HepG2 (cell line): ENCODE measurements around the gene EXOC3. TPM values are rescaled to one million over a fixed set of nuclear protein-coding genes. Genes with fewer than 3 reads are reported as not detected.

Experiments
- ATAC-seq: fragments of 200-7000 bp; cut with Tn5 transposase; 3 replicates; pipeline ENCODE4 v1.9.1; 2020; ENCODE audit warnings: mild to moderate bottlenecking, moderate library complexity
- BruUV-seq: library from RNA; stranded (reverse); fragments of 400-500 nt; replicated peaks from 2 replicates; lab custom pipeline; 2021; lab: Mats Ljungman, UMichigan
- CTCF ChIA-PET: fragments of 300-600 bp; formaldehyde crosslinking; extraction: SDS; loops from one replicate; lab custom pipeline; 2021; ENCODE audit warnings: low total read pairs, inconsistent platforms, low intra/inter-chr PET ratio; lab: Yijun Ruan, JAX
- POLR2A ChIA-PET: fragments of 350-600 bp; sonication (Branson Sonifier 250); formaldehyde crosslinking; loops from one replicate; lab custom pipeline; 2020; ENCODE audit warnings: antibody characterized with exemption, inconsistent platforms; lab: Yijun Ruan, JAX
- DNase-seq: peaks from one replicate; pipeline ENCODE4 v3.0.0-alpha.2; 2015; ENCODE audit warnings: low spot score
- FAIRE-seq: peaks from 3 replicates; lab custom pipeline; 2011; peaks lifted over from hg19 to GRCh38; lab: Jason Lieb, UNC
- H2AFZ ChIP-seq: one replicate; pipeline ENCODE4 v1.6.1; 2011; ENCODE audit warnings: low read length, inconsistent platforms
- H3K27ac ChIP-seq: fragments of 300-600 bp; 3 replicates; pipeline ENCODE4 v1.8.0; 2011; ENCODE audit warnings: mixed run types, mild to moderate bottlenecking, mixed read lengths, low read length, inconsistent platforms; ENCODE audit not compliant: insufficient read depth; ENCODE audit errors: extremely low read length
- H3K27me3 ChIP-seq, 2 experiments: fragments of 200-600 bp in 1 of 2; 2 replicates in 1 of 2; 3 replicates in 1 of 2; pipeline versions ENCODE4 v1.6.0 to v1.8.0; 2011; ENCODE audit warnings: low read length in 2 of 2, mild to moderate bottlenecking in 2 of 2, moderate library complexity in 2 of 2, inconsistent platforms in 1 of 2; ENCODE audit not compliant: insufficient read depth in 2 of 2, control insufficient read depth in 1 of 2
- H3K36me3 ChIP-seq, 2 experiments: fragments of 200-600 bp in 1 of 2; replicated peaks in 1 of 2; 2 replicates in 1 of 2; 3 replicates in 1 of 2; pipeline versions ENCODE4 v1.5.1 to v1.8.0; 2011; ENCODE audit warnings: low read length in 2 of 2, inconsistent platforms in 1 of 2; ENCODE audit not compliant: insufficient read depth in 2 of 2, control insufficient read depth in 1 of 2
- H3K4me1 ChIP-seq: 2 replicates; pipeline ENCODE4 v1.5.1; 2012; ENCODE audit warnings: low read length, inconsistent platforms; ENCODE audit not compliant: insufficient read depth
- H3K4me2 ChIP-seq: 2 replicates; pipeline ENCODE4 v1.6.0; 2011; ENCODE audit warnings: low read depth, low read length, inconsistent platforms
- H3K4me3 ChIP-seq, 3 experiments: fragments of 200-600 bp in 1 of 3; sonication (generic), shearing (Covaris generic) in 1 of 3; replicated peaks in 1 of 3; 2 replicates each; pipeline ENCODE4 v1.5.1; 2011 to 2016; ENCODE audit warnings: low read length in 3 of 3, inconsistent platforms in 2 of 3, low read depth in 2 of 3, mild to moderate bottlenecking in 2 of 3, control low read depth in 1 of 3, mixed read lengths in 1 of 3; ENCODE audit not compliant: insufficient read depth in 1 of 3
- H3K79me2 ChIP-seq: one replicate; pipeline ENCODE4 v1.6.1; 2011; ENCODE audit warnings: low read length, inconsistent platforms; ENCODE audit not compliant: insufficient read depth
- H3K9ac ChIP-seq: 2 replicates; pipeline ENCODE4 v1.6.0; 2011; ENCODE audit warnings: mild to moderate bottlenecking, low read depth, low read length, inconsistent platforms; ENCODE audit not compliant: insufficient read depth
- H3K9me3 ChIP-seq: 2 replicates; pipeline ENCODE4 v1.5.1; 2012; ENCODE audit warnings: mild to moderate bottlenecking, low read length
- H4K20me1 ChIP-seq: 2 replicates; pipeline ENCODE4 v1.6.0; 2011; ENCODE audit warnings: inconsistent platforms, mild to moderate bottlenecking, low read length, moderate library complexity; ENCODE audit not compliant: insufficient read depth
- CENPBD1 ChIP-seq: sonication (generic); formaldehyde crosslinking; IDR thresholded peaks from 2 replicates; pipeline ENCODE4 v1.8.0; 2022; ENCODE audit warnings: missing genetic modification reagents, low read depth, mild to moderate bottlenecking, borderline replicate concordance
- CREB3 ChIP-seq: sonication (generic); formaldehyde crosslinking; IDR thresholded peaks from 2 replicates; pipeline ENCODE4 v1.5.0; 2020; ENCODE audit warnings: missing genetic modification reagents
- CREM ChIP-seq, 2 experiments: sonication (generic) in 1 of 2; formaldehyde crosslinking in 1 of 2; IDR thresholded peaks; 2 replicates each; pipeline versions ENCODE4 v1.4.0 to v1.6.1; 2016 to 2020; ENCODE audit warnings: antibody characterized with exemption in 1 of 2, mild to moderate bottlenecking in 1 of 2, missing genetic modification reagents in 1 of 2
- FIP1L1 ChIP-seq: fragments of 200-400 bp; formaldehyde crosslinking; IDR thresholded peaks from 2 replicates; pipeline ENCODE4 v1.6.1; 2018; ENCODE audit warnings: low read depth, mild to moderate bottlenecking, low read length, moderate library complexity, borderline replicate concordance; ENCODE audit not compliant: insufficient read depth
- HMG20B ChIP-seq: conservative IDR thresholded peaks from 2 replicates; pipeline ENCODE4 v1.6.1; 2016; ENCODE audit warnings: missing genetic modification reagents, missing compliant biosample characterization
- MAX ChIP-seq: IDR thresholded peaks from 2 replicates; pipeline ENCODE4 v1.6.1; 2012; ENCODE audit warnings: inconsistent platforms
- NBN ChIP-seq: fragments of 450-650 bp; conservative IDR thresholded peaks from 2 replicates; pipeline ENCODE4 v1.6.1; 2017
- NKX3-1 ChIP-seq: sonication (generic); formaldehyde crosslinking; IDR thresholded peaks from 2 replicates; pipeline ENCODE4 v1.5.0; 2020; ENCODE audit warnings: missing genetic modification reagents
- NR2F2 ChIP-seq: IDR thresholded peaks from 2 replicates; pipeline ENCODE4 v1.6.1; 2012; ENCODE audit warnings: low read depth, inconsistent platforms, borderline replicate concordance
- PRDM15 ChIP-seq: sonication (generic); formaldehyde crosslinking; IDR thresholded peaks from 2 replicates; pipeline ENCODE4 v1.4.0; 2020; ENCODE audit warnings: missing genetic modification reagents
- RARG ChIP-seq: sonication (generic); formaldehyde crosslinking; IDR thresholded peaks from 2 replicates; pipeline ENCODE4 v1.4.0; 2020; ENCODE audit warnings: low read depth, mild to moderate bottlenecking, missing genetic modification reagents
- SNAPC2 ChIP-seq: sonication (generic); formaldehyde crosslinking; IDR thresholded peaks from 2 replicates; pipeline ENCODE4 v1.8.1; 2022; ENCODE audit warnings: mild to moderate bottlenecking, missing genetic modification reagents
- SUZ12 ChIP-seq: fragments of 150-350 bp; IDR thresholded peaks from 2 replicates; pipeline ENCODE4 v1.6.1; 2014; ENCODE audit warnings: low read depth, low read length
- TBX3 ChIP-seq: fragments of 450-650 bp; IDR thresholded peaks from 2 replicates; pipeline ENCODE4 v1.6.1; 2017; ENCODE audit warnings: antibody characterized with exemption, mild to moderate bottlenecking, inconsistent platforms, borderline replicate concordance
- XRCC5 ChIP-seq: fragments of 200-400 bp; formaldehyde crosslinking; optimal IDR thresholded peaks from 2 replicates; pipeline ENCODE3; 2017; ENCODE audit warnings: mild to moderate bottlenecking, low read length
- ZBTB8A ChIP-seq: sonication (generic); formaldehyde crosslinking; IDR thresholded peaks from 2 replicates; pipeline ENCODE4 v1.4.0; 2020; ENCODE audit warnings: mild to moderate bottlenecking, low read depth, missing genetic modification reagents, borderline replicate concordance
- ZNF143 ChIP-seq: sonication (generic); formaldehyde crosslinking; IDR thresholded peaks from 2 replicates; pipeline ENCODE4 v1.4.0; 2020; ENCODE audit warnings: missing genetic modification reagents
- ZNF225 ChIP-seq: sonication (generic); formaldehyde crosslinking; IDR thresholded peaks from 2 replicates; pipeline ENCODE4 v1.4.0; 2020; ENCODE audit warnings: mild to moderate bottlenecking, missing genetic modification reagents
- ZNF567 ChIP-seq: sonication (generic); formaldehyde crosslinking; IDR thresholded peaks from 2 replicates; pipeline ENCODE4 v1.8.1; 2023; ENCODE audit warnings: mild to moderate bottlenecking, missing genetic modification reagents, borderline replicate concordance
- WGBS: methylation state at CpG from one replicate; pipeline ENCODE4 v1.1.6; 2017; ENCODE audit warnings: low lambda C conversion rate; 5-methylcytosine and 5-hydroxymethylcytosine counted together
- in situ Hi-C: cut with HindIII; loops from 2 replicates; pipeline ENCODE4 v1.10.0; 2017; ENCODE audit warnings: low pct_unique_long_range_greater_than_20kb; ENCODE audit not compliant: extremely low pct_ligation_motif_present
- intact Hi-C: fragments of 100-400 bp; cut with micrococcal nuclease; formaldehyde crosslinking; loops from one replicate; pipeline ENCODE4 v1.10.0; 2022; ENCODE audit not compliant: unreplicated experiment
- polyA plus RNA-seq, 8 experiments: library from polyadenylated mRNA; depleted of rRNA in 3 of 8; stranded (reverse) in 7 of 8; unstranded in 1 of 8; fragments of >200 nt; fragmentation: Illumina TruSeq in 4 of 8; extraction: Trizol in 4 of 8; gene quantifications; 2 replicates each; pipeline versions ENCODE4 v1.2.1 to v1.2.3, GENCODE V29; 2011 to 2016; ENCODE audit warnings: low read depth in 4 of 8, missing spikeins in 1 of 8, mixed read lengths in 1 of 8; ENCODE audit not compliant: insufficient read depth in 1 of 8
- total RNA-seq, 5 experiments: library from RNA; depleted of rRNA; stranded (reverse); fragments of >200 nt; fragmentation: Illumina TruSeq; extraction: Trizol; gene quantifications; 2 replicates each; pipeline ENCODE4 v1.2.3, GENCODE V29; 2016; ENCODE audit warnings: low read depth in 1 of 5
- TF ChIP-seq, protein P1 (sequence below): IDR thresholded peaks from 2 replicates; pipeline ENCODE4 v1.6.1; 2018; ENCODE audit warnings: missing genetic modification reagents, mild to moderate bottlenecking, missing compliant biosample characterization

EXOC3 gene
- total and polyA plus RNA-seq, 2 of the 13 experiments (the other 11 are each of a cell fraction or from before 2014, with no cell fraction given): 9.2 to 20.5 TPM

DNA sequence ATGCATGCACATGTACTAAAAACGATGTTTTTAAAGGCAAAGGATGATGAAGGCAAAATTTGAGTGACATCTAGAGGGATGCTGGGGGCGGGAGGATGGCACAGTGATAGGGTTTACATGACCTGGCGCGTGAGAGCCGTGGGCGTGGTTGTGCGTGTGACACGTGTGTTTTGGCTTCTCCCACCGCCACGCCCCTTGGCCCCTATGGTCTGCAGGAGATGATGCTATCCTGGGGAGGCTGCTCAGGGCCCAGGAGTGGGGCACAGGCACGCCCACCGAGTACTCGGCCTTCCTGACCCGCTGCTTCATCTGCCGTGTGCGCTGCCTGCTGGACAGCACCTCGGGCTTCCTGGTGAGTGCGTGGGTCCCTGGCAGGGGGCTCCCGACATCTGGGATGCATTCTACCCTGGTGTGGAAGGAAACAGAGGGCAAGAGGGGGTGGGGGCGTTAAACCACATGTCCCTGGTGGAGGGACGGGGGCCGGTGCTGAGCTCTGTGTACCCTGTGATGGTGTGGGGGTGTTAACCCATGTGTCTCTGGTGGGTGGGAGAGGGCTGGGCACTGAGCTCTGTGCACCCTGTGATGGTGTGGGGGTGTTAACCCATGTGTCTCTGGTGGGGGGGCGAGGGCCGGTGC, 19.2 kb upstream of the EXOC3 start:
- H3K79me2 ChIP-seq: no peaks in the 10 kb centered on the region
- no peaks in the 10 kb centered on the region for H3K9me3 ChIP-seq
- in situ Hi-C loops (no loop called here), intact Hi-C loops (no loop called here)
- BruUV-seq: no TSS peak
- no peak overlapping the region for H3K9ac ChIP-seq
- no peak overlapping the region for H3K4me2 ChIP-seq
- H3K27ac ChIP-seq: no peak overlapping the region
- no peaks in the 10 kb centered on the region for H3K36me3 ChIP-seq
- TF ChIP-seq CREM (IDR thresholded peaks at IDR 0.05) (no peak), CREM (CRISPR knock-in tag; IDR thresholded peaks at IDR 0.05) (no peak), ZNF143 (no peak), ZNF567 (CRISPR knock-in tag) (no peak), SUZ12 (no peak), TBX3 (no peak), XRCC5 (no peak), NBN (no peak), RARG (CRISPR knock-in tag) (no peak), MAX (no peak), PRDM15 (no peak), HMG20B (no peak), NR2F2 (no peak), NKX3-1 (CRISPR knock-in tag) (no peak), SNAPC2 (CRISPR knock-in tag) (no peak), CREB3 (no peak), FIP1L1 (no peak), CENPBD1 (no peak), ZBTB8A (CRISPR knock-in tag) (no peak), ZNF225 (no peak)
- TF ChIP-seq, protein P1, sequence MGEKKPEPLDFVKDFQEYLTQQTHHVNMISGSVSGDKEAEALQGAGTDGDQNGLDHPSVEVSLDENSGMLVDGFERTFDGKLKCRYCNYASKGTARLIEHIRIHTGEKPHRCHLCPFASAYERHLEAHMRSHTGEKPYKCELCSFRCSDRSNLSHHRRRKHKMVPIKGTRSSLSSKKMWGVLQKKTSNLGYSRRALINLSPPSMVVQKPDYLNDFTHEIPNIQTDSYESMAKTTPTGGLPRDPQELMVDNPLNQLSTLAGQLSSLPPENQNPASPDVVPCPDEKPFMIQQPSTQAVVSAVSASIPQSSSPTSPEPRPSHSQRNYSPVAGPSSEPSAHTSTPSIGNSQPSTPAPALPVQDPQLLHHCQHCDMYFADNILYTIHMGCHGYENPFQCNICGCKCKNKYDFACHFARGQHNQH (CRISPR knock-in tag): no peak
- CTCF ChIA-PET: no interaction called here
- POLR2A ChIA-PET: no interaction called here
- WGBS: 71% methylated on average over 11 of the region's 24 CpGs
- no peak for ATAC-seq
- no peaks in the 10 kb centered on the region for H3K27me3 ChIP-seq
- H3K4me1 ChIP-seq: no peaks in the 10 kb centered on the region
- H2AFZ ChIP-seq: no peak overlapping the region
- H4K20me1 ChIP-seq: no peaks in the 10 kb centered on the region
- DNase-seq: no peak
- no peak overlapping the region for H3K4me3 ChIP-seq
- no peak for FAIRE-seq
